Astrocyte of the spinal cord (primary cell): ENCODE data around the gene MCU.
"Not testable (repeated sequence)": the region's sequence is repeated elsewhere in the genome, so short reads cannot be mapped to it uniquely, and the experiment has no call there.

ENCODE experiments used
- DNase-seq: peaks from one replicate; pipeline ENCODE4 v3.0.0; 2011; ENCODE audit warnings: low read depth, low spot score
- H3K4me3 ChIP-seq: 2 replicates; pipeline ENCODE4 v1.5.1; 2011; ENCODE audit warnings: low read depth, mild to moderate bottlenecking, low read length, moderate library complexity
- CTCF ChIP-seq: IDR thresholded peaks from 2 replicates; pipeline ENCODE4 v1.5.1; 2012; ENCODE audit warnings: low read depth, mild to moderate bottlenecking, low read length, inconsistent platforms
- in situ Hi-C: cut with HindIII; loops from 2 replicates; pipeline ENCODE4 v1.10.0; 2017; ENCODE audit warnings: low sequenced_read_pairs

The MCU gene

GRCh38 chr10:72692744-72692993, 726 bp downstream of the MCU start:
- DNase-seq = peak; percentile 36
- in situ Hi-C loops = no loop called here
- no peak for TF ChIP-seq CTCF

GRCh38 chr10:72692994-72693781, 1.2 kb downstream of the MCU start:
- peak; percentile 46 for DNase-seq
- no peak for TF ChIP-seq CTCF

More at GRCh38 chr10:72692744-72692993, 726 bp downstream of the MCU start:
- H3K4me3 ChIP-seq = peak overlapping the region; percentile 94

GRCh38 chr10:72694476-72695369, 2.8 kb downstream of the MCU start:
- H3K4me3 ChIP-seq = no peak overlapping the region
- peak; percentile 51 for DNase-seq
- in situ Hi-C loops = no loop called here
- TF ChIP-seq CTCF = peak; percentile 62

More at GRCh38 chr10:72692994-72693781, 1.2 kb downstream of the MCU start:
- H3K4me3 ChIP-seq = peak overlapping the region; percentile 94
- in situ Hi-C loops = no loop called here

GRCh38 chr10:72695496-72695895, 3.6 kb downstream of the MCU start:
- H3K4me3 ChIP-seq = no peak overlapping the region
- no peak for TF ChIP-seq CTCF
- in situ Hi-C loops = no loop called here
- DNase-seq = no peak

GRCh38 chr10:72697716-72698115, 5.8 kb downstream of the MCU start:
- in situ Hi-C loops = no loop called here
- no peak overlapping the region for H3K4me3 ChIP-seq
- no peak for TF ChIP-seq CTCF
- DNase-seq = no peak

- in situ Hi-C loops, H3K4me3 ChIP-seq, DNase-seq: not testable (repeated sequence)
Measured at GRCh38 chr10:72702465-72702864, 10.5 kb downstream of the MCU start.
